Measurements from ENCODE around the gene NLE1.

- TF ChIP-seq POLR2A (IDR thresholded peaks at IDR 0.05; ENCODE audit: low read length) (no peak), GATA1 (IDR thresholded peaks at IDR 0.05; ENCODE audit: low read depth, low read length) (no peak)
These were observed 60.5 kb downstream of the NLE1 start for GRCh38 chr17:35081638-35082037.
